Loucy (cell line): ENCODE results near the gene TMEM200A.

ENCODE experiments used
- H2AFZ ChIP-seq: fragments of 200-600 bp; sonication (generic); 2 replicates; pipeline ENCODE4 v1.6.0; 2016; ENCODE audit warnings: antibody characterized with exemption, mild to moderate bottlenecking, low read length, moderate library complexity
- H3F3A ChIP-seq: fragments of 200-600 bp; 2 replicates; pipeline ENCODE4 v1.6.0; 2016; ENCODE audit warnings: antibody characterized with exemption, low read depth, mild to moderate bottlenecking
- H3K27me3 ChIP-seq: fragments of 200-600 bp; sonication (generic); 2 replicates; pipeline ENCODE4 v1.6.1; 2014; ENCODE audit warnings: low read length, mild to moderate bottlenecking; ENCODE audit not compliant: insufficient read depth, poor library complexity, severe bottlenecking
- H3K36me3 ChIP-seq: fragments of 200-600 bp; sonication (generic); 2 replicates; pipeline ENCODE4 v1.6.1; 2016; ENCODE audit warnings: low read length; ENCODE audit not compliant: insufficient read depth
- H3K4me1 ChIP-seq: fragments of 200-600 bp; sonication (generic); 2 replicates; pipeline ENCODE4 v1.5.1; 2014; ENCODE audit warnings: low read length, mild to moderate bottlenecking; ENCODE audit not compliant: insufficient read depth, poor library complexity, severe bottlenecking
- H3K4me2 ChIP-seq: fragments of 200-600 bp; sonication (generic); 2 replicates; pipeline ENCODE4 v1.6.0; 2014; ENCODE audit warnings: antibody characterized with exemption, low read length, low read depth, mild to moderate bottlenecking; ENCODE audit not compliant: poor library complexity, severe bottlenecking
- H3K4me3 ChIP-seq: fragments of 200-600 bp; sonication (generic); 2 replicates; pipeline ENCODE4 v1.5.1; 2014; ENCODE audit warnings: low read length, mild to moderate bottlenecking, mixed read lengths; ENCODE audit not compliant: poor library complexity, severe bottlenecking
- H3K79me2 ChIP-seq: fragments of 200-600 bp; sonication (generic); 2 replicates; pipeline ENCODE4 v1.6.1; 2014; ENCODE audit warnings: low read length; ENCODE audit not compliant: insufficient read depth
- H3K9ac ChIP-seq: fragments of 200-600 bp; sonication (generic); 2 replicates; pipeline ENCODE4 v1.6.0; 2014; ENCODE audit warnings: mild to moderate bottlenecking, low read depth, low read length, moderate library complexity; ENCODE audit not compliant: poor library complexity, severe bottlenecking
- H3K9me2 ChIP-seq: fragments of 200-600 bp; sonication (generic); replicated peaks from 2 replicates; pipeline ENCODE4 v1.6.1; 2016; ENCODE audit warnings: low read depth, low read length, mixed read lengths
- H3K9me3 ChIP-seq: fragments of 200-600 bp; sonication (generic); 2 replicates; pipeline ENCODE4 v1.6.1; 2014; ENCODE audit warnings: mild to moderate bottlenecking, antibody characterized with exemption, low read length, low read depth; ENCODE audit not compliant: insufficient read depth
- H4K20me1 ChIP-seq: fragments of 200-600 bp; sonication (generic); 2 replicates; pipeline ENCODE4 v1.6.0; 2014; ENCODE audit warnings: antibody characterized with exemption, low read length, mild to moderate bottlenecking; ENCODE audit not compliant: insufficient read depth, poor library complexity, severe bottlenecking
- CTCF ChIP-seq: fragments of 200-600 bp; sonication (generic); conservative IDR thresholded peaks from 2 replicates; pipeline ENCODE4 v1.5.1; 2014; ENCODE audit warnings: mild to moderate bottlenecking, antibody characterized with exemption, low read length
- EZH2phosphoT487 ChIP-seq: fragments of 200-600 bp; IDR thresholded peaks from 2 replicates; pipeline ENCODE4 v1.6.1; 2018; ENCODE audit warnings: antibody characterized with exemption, mild to moderate bottlenecking, moderate library complexity, borderline replicate concordance

TMEM200A gene

DNA sequence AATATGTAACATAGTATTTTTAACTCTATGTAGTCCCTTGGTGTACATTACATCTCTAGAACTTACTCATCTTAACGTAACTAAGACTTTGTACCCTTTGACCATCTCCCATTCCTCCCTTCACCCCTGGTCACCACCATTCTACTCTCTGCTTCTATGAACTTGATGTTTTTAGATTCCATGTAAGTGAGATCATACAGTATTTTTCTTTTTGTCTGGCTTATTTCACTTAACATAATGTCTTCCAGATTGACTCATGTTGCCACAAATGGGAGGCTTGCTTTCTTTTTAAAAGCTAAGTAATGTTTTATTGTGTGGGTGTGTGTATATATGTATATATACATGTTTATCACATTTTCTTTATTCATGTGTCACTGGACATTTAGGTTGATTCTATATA, 55.8 kb downstream of the TMEM200A start:
- Histone ChIP-seq H3K79me2 (no peaks in the 10 kb centered on the region), H2AFZ (no peak overlapping the region), H3K9ac (no peak overlapping the region), H3K4me1 (peaks cover 3% of the 10 kb centered on the region), H3K4me2 (no peak overlapping the region), H3K9me2 (no peaks in the 10 kb centered on the region), H3F3A (no peaks in the 10 kb centered on the region), H4K20me1 (no peaks in the 10 kb centered on the region), H3K27me3 (no peaks in the 10 kb centered on the region), H3K36me3 (no peaks in the 10 kb centered on the region), H3K9me3 (no peaks in the 10 kb centered on the region), H3K4me3 (no peak overlapping the region)
- TF ChIP-seq EZH2phosphoT487 (no peak), CTCF (no peak)

- Histone ChIP-seq H3K9me3 (no peaks in the 10 kb centered on the region), H3K27me3 (no peaks in the 10 kb centered on the region), H3K4me1 (no peaks in the 10 kb centered on the region), H2AFZ (no peak overlapping the region), H3K4me2 (no peak overlapping the region), H3F3A (no peaks in the 10 kb centered on the region), H3K36me3 (no peaks in the 10 kb centered on the region), H4K20me1 (no peaks in the 10 kb centered on the region), H3K9ac (no peak overlapping the region), H3K9me2 (no peaks in the 10 kb centered on the region), H3K79me2 (no peaks in the 10 kb centered on the region), H3K4me3 (no peak overlapping the region)
- TF ChIP-seq CTCF: no peak
- no peak for TF ChIP-seq EZH2phosphoT487
These were observed 57.2 kb downstream of the TMEM200A start for GRCh38 chr6:130423044-130423443.

DNA sequence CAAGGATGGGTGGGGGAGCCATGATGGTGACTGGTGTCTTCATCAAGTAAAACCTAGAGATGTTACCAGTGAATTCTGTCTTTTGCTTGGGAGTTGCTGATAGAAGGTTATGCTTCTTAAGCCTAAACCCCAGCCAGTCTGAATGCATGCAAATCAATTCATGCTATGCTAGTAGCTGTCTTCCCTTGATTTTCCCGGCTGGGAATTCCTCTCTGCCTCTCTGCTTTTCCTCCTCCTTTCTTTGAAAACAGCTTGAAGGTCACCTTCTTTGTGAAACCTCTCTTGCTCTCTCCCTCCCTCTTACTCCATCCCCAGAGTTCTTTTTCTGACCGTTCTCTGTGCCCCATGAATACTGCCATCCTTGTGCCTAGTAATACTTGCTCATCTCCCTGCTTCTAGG, 58.9 kb downstream of the TMEM200A start:
- no peaks in the 10 kb centered on the region for H3K27me3 ChIP-seq
- no peak overlapping the region for H3K9ac ChIP-seq
- H3K9me2 ChIP-seq: no peaks in the 10 kb centered on the region
- H3K9me3 ChIP-seq: no peaks in the 10 kb centered on the region
- no peak overlapping the region for H2AFZ ChIP-seq
- H3K4me1 ChIP-seq: no peaks in the 10 kb centered on the region
- H4K20me1 ChIP-seq: no peaks in the 10 kb centered on the region
- no peak overlapping the region for H3K4me3 ChIP-seq
- H3F3A ChIP-seq: no peaks in the 10 kb centered on the region
- no peaks in the 10 kb centered on the region for H3K36me3 ChIP-seq
- no peaks in the 10 kb centered on the region for H3K79me2 ChIP-seq
- no peak overlapping the region for H3K4me2 ChIP-seq
- TF ChIP-seq CTCF (no peak), EZH2phosphoT487 (no peak)
